ENCODE results near the gene EFNA1.
"Not testable (repeated sequence)": the region's sequence is repeated elsewhere in the genome, so short reads cannot be mapped to it uniquely, and the experiment has no call there.

Gene EFNA1

DNA sequence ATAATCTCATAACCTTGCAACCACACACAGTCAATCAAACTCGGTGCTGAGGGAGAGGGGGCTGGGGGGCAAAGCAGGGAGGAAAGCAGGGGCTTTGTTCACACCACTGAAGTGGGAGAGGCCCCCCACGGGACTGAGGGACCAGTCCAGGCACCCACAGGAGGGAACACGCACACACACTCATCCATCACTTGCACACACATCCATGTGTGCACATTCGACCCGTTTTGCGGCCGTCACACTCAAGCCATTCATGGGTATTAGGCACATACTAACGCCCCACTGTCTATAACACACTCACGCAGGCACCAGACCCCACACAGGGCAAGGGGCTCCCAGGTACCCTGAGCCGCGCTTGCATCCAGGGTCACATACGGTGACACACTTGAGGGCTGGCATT lies 35.0 kb upstream of the EFNA1 start:
- no peak for DNase-seq (ENCODE audit: low read depth)

DNA sequence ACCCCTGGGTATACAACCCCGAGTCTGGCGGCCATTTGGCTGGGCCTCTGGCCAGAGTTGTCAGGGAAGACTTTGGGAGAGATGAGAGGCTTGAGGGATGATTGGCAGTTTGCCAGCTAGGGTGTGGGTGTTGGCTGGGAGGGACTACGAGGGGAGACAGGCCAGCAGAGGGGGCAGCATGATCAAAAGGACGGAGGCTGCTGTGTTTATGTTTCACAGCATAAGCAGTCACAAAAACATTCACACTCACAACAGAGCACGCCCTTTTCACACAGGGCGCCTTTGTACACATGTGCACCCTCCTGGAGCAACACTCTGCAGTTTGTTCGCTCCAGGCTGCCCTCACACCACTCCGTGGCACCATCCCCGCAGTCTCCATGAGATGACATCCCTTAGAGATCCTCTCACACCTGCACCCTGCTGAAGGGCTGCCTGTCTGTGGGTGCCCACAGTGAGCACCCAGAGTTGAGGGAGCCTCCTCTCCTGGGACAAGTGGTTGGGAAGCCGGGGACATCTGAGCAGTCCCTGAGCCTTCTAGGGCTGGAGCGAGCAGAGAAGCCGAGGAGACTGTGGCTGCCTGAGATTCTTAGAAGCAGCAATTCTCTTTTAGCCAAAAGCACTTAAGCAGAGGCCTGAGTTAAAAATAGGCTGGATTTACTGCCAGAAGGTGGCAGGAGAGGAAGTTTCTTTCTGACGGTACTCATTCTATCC lies 33.6 kb upstream of the EFNA1 start:
- DNase-seq (ENCODE audit: low read depth) = no peak

DNA sequence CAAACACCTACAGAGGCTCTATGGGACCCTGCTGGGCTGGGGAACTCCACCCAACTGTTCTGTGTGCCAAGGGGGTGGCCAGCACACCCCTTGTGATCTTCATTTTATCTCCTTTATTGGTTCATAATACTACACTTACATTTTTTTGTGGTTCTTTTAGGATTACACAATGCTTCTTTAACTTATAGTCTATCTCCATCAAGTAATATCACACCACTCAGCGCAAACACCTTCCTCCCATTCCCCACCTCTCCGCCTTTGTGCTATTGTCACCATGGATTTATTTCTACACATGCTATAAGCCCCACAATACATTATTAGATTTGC lies 33.1 kb upstream of the EFNA1 start:
- DNase-seq (ENCODE audit: low read depth) = no peak

DNA sequence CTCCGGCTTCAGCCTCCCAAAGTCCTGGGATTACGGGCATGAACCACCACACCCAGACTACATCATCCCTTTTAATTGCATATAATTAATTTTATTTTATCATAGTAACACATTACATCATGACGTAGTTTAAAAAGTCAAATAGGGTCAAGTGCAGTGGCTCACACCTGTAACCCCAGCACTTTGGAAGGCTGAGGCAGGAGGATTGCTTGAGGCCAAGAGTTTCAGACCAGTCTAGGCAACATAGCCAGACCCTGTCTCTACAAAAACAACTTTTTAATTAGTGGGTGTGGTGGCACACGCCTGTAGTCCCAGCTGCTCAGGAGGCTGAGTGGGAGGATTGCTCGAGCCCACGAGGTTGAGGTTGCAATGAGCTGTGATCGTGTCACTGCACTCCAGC lies 28.3 kb upstream of the EFNA1 start:
- DNase-seq (ENCODE audit: low read depth) = no peak

DNA sequence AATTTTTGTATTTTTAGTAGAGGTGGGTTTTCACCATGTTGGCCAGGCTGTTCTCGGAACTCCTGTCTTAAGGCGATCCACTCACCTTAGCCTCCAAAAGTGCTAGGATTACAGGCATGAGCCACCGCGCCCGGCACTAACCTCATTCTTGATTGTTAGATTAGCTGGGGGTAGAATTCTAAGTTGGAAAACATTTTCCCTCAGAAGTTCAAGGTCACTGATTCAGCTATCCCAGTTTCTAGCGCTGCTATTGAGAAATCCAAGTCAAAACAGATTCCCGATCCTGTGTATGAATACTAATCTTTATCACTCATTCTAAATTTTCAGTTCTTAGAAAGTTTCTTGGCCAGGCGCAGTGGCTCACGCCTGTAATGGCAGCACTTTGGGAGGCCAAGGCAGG lies 24.4 kb upstream of the EFNA1 start:
- DNase-seq (ENCODE audit: low read depth) = no peak

DNA sequence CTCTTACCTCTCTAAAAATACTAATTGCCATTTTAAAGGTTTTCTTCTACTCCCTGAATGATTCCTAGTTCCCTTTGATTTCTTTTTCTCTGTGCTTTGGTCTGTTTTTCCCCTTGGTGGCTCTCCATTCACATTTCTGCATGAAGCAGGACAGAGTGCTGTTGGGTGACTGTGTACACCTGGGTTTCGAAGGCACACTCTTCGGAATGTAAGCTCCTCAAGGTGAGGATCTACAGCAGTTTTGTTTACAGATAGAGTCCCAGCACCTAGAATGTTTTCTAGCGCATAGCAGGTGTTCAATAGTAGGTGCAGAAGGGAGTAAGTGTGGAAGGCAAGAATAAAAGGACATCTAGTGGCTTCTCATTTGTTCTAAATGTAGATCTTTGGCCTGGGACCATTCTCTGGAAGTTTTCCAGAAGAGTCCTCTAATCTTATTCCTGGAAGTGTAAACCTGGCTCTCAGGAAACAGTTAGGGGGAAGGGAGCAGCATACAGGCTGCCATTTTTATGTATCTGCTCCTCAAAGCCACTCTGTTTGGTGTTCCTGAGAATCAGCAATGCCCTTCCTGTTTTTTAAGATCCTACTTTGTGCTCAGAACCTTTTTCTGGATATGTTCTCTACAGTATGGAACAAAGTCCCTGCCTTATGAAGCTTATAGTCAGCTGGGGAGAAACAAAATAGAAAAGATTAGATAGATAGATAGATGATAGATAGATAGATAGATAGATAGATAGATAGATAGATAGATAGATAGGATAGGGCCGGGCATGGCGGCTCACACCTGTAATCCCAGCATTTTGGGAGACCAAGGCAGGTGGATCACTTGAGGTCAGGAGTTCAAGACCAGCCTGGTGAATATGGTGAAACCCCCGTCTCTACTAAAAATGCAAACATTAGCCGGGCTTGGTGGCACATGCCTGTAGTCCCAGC lies 22.8 kb upstream of the EFNA1 start:
- no peak for DNase-seq (ENCODE audit: low read depth)

DNA sequence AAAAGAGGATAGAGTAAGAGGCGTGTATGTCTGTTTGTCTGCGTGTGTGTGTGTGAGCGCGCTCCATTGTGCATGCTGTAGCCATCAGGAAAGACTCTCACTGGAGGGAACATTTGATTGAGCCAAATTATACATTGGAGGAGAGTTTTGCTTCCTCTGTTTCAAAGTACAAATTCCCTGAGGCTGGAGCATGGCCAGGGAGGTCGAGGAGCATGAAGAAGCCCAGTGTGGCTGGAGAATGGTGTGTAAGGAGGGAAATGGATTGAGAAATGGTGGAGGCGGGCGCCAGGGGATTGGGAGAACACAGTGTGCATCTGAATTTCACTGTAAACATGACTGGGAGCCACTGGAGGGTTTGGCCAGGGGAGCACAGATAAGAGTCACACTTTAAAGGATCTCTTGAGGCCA lies 22.1 kb upstream of the EFNA1 start:
- DNase-seq (ENCODE audit: low read depth) = no peak

DNA sequence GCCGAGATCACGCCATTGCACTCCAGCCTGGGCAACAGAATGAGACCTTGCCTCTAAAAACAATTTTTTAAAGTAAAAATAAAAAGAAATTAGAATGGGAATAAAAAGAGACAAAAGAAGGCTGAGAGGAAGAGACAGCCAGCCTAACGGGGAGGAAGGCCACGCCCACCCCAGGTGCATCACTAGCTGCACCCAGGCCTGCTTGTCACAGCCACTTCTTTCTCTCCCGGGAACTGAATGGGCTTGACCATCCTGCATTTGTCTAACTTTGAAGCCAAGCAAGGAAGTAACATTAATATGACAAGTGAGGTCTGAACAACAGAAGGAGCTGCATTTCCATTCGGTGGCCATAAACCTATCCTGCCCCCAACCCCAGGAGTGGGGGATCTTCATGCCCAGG lies 20.8 kb upstream of the EFNA1 start:
- DNase-seq (ENCODE audit: low read depth) = no peak

DNA sequence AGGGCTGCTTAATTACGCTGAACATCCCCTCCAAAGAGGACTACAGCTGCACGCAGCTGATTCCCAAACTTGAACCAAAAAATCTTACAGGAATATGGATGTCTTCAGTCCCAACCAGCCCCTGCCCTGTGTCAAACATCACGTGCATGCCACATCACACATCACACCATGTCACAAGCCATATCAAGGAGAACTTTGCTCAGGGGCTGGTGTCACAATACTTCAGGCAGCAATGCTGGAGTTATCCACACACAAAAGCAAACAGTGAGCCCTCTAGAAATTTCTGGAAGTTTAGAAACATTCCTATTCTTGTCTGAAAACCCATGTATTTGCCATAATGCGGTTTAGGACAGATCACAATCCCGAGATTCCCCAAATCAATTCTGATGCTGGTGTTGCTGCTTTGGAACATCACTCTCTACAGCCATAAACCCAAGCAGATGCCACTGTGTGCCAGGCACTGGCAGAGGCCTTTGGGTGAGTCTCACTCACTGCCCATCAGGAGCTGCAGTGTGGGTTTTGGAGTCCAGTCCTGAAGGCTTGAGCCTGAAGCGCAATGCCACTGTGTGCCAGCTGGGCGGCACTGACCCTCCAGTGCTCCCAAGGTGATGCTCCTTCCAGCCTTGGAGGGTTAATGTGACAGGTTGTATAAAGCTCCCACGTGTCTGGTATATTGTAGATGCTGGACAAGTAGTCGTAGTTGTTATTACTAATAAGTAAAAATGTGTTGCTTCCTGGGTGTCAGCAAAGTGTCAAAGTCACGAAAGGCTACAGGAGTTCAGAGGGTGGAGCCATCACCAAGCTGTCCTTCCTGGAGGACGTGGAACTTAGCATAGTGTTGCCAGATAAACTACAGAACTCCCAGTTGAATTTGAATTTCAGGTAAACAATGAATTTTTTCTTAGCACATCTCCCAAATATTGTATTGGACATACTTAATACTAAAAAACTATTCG lies 20.1 kb upstream of the EFNA1 start:
- no peak for DNase-seq (ENCODE audit: low read depth)

DNA sequence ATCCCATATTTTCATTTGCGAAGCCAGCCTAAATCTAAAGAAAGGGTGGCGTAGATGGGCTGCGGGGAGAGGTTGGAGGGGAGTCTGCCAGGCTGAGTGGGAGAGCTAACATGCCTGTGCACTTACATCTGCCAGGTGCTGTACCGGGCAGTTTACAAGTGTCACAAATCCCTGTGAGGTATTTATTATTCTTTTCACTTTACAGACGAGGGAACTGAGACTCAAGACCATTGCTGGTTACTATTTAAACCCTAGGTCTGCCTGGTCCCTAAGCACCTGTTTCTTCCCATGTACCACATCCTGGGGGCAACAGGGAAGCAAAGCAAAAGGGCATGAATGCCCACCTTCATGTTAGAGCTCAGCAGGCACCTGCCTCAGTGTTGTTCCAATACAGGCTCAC lies 19.4 kb upstream of the EFNA1 start:
- no peak for DNase-seq (ENCODE audit: low read depth)

DNA sequence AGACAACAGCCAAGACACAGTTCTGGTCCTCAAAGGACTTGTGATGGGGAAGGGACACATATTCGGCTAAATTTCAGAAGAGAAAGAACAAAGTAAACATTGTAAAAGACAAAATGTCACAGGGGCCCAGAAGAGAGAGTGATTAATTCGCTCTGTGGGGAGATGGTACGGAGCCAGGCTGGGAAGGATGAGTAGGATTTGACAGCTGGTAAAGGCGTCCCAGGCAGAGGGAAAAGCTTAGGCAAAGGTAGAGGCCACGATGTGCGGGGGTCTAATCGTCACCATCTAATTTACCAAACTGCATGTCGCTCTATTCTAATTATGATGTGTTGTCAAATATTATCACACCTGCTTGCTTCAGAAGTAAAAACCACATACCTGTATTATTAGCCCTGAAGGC lies 17.3 kb upstream of the EFNA1 start:
- DNase-seq (ENCODE audit: low read depth) = no peak

DNA sequence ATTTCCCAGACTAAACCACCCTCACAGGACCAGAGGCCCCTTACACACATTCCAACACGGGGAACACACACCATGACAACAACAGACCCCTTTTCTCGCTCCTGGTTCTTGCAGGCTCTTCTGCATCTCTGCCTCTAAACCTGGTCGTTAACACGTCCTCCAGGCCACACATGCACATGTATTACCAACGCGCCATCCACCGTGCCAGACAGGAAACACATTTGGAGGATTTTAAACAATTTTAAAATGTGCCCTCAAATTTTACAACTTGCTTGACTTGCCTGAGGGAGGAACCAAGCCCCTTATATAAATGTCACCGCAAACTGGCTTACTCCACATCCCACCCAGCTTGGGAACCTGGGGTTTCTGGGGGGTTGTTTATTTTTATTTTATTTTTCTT lies 16.9 kb upstream of the EFNA1 start:
- DNase-seq (ENCODE audit: low read depth) = no peak

DNA sequence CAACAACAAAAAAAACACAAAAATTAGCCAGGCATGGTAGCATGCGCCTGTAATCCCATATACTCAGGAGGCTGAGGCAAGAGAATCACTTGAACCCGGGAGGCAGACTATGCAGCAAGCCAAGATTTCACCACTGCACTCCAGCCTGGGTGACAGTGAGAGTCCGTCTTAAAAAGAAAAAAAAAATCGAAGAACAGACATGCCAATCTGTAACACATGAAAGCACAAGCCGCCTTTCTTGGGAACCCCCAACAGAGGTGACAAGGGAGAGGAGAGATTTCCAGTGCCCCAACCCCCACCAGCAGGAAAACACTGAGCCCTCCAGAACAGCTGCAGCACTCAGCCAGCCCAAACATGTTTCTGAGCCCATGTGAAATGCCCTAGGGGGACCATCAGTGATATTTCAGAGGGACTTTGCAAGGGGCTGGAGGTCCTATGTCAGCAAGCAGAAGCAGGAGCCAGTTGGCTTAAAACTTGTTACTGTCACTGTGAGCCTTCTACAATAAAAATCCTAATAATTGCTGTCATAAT lies 14.2 kb upstream of the EFNA1 start:
- no peak for DNase-seq (ENCODE audit: low read depth)

DNA sequence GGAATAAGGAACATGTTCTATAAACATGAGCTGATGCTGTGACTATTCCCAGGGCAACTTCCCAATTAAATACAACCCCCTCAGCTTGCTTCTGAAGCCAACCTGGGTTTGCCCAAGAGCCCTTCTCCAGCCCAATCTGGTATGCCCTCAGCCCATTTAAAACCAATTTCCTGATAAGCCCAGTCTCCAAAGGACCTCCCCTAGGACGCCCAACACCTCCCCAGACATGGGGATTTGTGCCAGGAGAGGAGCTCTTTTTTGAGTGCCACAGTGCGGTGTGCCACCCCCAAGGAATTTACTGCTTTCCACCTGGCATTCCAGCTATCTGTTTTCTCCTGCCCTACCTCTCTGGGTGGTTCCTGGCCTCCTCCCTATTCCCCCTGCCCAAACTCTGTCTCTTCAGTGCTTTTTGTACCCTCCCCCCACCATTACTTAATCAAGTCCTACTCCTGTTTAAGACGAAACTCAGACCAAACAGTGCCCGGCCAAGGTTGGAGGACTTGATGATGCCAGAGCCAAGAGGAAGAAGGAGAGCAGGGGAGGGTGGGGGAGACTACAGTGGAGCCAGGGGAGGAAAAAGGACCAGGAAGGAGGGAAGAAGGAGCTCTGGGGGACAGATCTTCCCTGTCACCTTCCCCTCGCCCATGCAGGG lies 11.4 kb upstream of the EFNA1 start:
- DNase-seq (ENCODE audit: low read depth) = no peak

DNA sequence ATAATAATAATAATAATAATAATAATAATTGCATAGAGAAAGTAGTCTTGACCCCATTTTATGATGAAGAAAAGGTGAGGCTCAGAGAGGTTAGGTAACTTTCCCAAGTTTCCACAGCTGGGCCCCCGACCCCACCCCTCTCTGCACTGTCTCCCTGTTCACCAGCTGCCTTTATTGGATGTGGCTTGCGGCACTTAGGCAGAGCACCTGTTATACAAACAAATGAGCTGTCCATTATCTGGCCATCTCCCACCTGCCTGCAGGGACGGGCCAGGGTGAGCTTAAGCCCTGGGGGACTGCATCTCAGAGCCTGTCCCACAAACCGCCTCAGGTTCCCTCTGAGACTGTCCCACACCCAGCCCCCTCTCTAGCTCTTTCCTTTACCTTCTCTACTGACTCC lies 10.1 kb upstream of the EFNA1 start:
- no peak for DNase-seq (ENCODE audit: low read depth)

DNA sequence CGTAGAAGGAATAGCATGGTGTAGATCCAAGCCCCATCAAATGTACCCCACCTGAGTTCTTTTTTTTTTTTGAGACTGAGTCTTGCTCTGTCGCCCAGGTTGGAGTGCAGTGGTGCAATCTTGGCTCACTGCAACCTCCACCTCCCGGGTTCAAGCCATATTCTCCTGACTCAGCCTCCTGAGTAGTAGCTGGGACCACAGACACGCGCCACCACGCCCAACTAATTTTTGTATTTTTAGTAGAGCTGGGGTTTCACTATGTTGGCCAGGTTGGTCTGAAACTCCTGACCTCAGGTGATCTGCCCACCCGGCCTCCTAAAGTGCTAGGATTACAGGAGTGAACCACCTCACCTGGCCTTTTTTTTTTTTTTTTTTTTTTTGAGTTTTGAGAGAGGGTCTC lies 9.6 kb upstream of the EFNA1 start:
- DNase-seq (ENCODE audit: low read depth) = not testable (repeated sequence)

DNA sequence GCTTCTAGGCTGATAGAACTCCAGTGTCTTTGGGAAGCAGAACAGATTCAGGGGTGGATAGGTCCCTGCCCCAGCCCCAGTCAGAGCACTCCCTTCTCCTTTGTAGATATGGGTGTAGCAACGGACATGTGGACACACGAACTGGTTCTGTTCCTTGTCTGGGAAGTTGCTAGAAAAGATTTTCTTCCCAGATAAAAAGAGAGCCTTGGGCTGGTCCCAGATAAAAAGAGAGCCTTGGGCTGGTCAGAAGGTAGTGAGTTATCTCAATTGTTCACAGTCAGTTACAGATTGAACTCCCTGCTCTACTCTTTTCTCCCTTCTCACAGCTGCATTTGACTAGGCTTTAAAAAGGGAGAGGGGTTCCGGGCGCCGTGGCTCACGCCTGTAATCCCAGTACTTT lies 7.4 kb upstream of the EFNA1 start:
- DNase-seq (ENCODE audit: low read depth) = no peak

DNA sequence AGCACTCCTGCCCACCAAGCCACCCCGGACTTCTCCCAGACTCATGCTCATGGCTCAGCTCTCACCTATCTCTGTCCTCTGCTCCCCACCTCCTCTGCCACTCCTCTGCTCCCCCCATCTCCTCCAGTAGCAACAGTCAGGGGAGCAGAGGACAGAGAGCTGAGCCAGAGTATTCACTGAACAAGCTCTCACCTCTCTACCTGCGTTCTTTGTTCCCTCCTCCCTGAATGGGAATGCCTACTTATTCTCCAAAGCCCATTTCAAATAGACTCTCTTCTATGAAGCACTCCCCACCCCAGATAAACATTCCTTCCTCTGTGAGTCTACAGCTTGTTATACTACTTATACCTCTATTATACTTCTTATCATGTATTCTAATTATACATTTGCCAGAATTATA lies 6.4 kb upstream of the EFNA1 start:
- DNase-seq (ENCODE audit: low read depth) = no peak

DNA sequence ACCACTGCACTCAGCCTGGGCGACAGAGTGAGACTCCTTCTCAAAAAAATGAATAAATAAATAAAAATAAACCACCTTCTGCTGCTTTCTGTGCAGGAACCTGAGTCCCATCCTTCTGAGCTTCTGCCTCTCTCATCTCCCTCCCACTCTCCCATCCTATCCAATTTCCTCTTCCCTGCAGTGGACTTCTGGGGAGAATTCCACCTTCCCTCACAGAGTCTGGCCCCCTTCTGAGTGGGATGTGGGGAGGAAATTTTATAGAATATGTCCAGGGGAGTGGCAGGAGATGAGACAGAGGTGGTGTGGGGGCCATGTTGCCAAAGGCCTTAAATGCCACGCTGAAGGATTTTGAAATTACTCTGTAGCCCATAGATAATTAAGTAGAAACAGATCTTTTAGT lies 5.4 kb upstream of the EFNA1 start:
- DNase-seq (ENCODE audit: low read depth) = no peak

DNA sequence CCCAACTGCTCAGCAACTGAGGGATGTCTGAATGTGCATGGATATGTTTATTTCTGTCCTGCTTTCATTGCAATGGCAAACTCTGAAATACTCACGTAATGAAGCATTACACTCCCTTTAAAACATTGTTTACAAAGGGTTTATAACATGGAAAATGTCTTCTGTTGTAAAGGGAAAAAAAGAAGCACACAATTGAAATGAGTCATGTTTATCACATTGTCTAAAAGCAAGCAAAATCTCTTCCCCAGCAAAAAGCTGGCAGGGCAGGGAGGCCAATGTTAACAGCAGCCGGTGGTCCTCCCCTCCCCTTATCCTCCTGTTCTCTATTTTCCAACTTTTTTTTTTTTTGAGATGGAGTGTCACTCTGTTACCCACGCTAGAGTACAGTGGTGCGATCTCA lies 3.9 kb upstream of the EFNA1 start:
- DNase-seq (ENCODE audit: low read depth) = no peak

DNA sequence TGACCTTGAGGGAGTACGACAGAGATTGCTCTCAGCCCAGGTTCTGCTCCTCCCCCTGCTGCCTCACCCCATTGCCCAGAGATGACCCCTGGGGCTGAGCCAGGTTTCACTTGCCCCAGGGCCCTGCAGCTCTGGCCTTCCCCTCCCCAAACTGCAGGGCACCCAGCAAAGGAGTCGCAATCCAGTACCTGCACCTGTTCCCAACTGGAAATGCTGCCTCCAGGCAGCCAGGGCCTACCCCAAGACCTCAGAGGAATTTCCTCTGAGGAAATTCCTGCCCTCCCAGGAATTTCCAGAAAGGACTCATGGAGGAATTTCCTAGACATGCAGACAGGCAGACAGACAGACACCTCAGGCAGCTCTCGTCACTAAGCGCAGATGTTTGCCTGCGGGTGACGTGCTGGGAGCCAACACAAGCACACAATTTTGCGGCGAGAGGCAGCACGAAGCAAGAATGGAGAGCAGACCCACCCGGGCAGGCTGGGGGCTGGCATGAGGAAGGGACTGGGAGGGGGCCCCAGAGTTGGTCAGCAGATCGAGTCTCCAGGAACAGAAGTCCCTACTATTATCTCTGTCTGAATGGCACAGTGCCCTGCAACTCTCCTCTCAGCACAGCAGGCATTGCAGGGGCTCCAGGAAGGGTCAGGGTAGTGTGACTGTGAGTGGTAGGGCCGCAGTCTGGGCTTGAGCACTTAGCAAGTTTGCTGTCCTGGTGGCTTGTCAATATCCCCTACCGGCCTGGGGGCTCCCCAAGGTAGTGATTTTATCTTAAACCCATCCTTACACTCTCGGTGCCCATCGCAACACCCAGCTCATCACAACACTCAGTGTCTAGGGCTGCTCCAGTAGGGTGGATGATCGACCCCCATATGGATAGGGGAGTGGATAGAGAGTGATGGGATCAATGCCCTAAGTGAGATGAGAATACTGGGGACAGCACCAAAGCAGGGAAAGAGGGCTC lies 2.9 kb upstream of the EFNA1 start:
- DNase-seq (ENCODE audit: low read depth) = no peak

Data from HS-5 (cell line).